GM23338 (cell line): ENCODE results near the gene PAQR9.

Experiments
- CTCF ChIP-seq, 2 experiments: fragments of 200-600 bp in 1 of 2; sonication (generic) in 1 of 2; conservative IDR thresholded peaks; 2 replicates each; pipeline versions ENCODE4 v1.5.1 to v1.6.1; 2016 to 2017; ENCODE audit warnings: antibody characterized with exemption in 2 of 2, low read depth in 2 of 2, mild to moderate bottlenecking in 2 of 2, moderate library complexity in 1 of 2
- EZH2 ChIP-seq: fragments of 200-600 bp; sonication (generic); IDR thresholded peaks from one replicate; pipeline ENCODE4 v1.8.0; 2017; ENCODE audit warnings: antibody characterized with exemption, mild to moderate bottlenecking, low read depth; ENCODE audit not compliant: unreplicated experiment
- EZH2phosphoT487 ChIP-seq: fragments of 200-600 bp; sonication (generic); IDR thresholded peaks from one replicate; pipeline ENCODE4 v1.8.1; 2018; ENCODE audit warnings: antibody characterized with exemption; ENCODE audit not compliant: unreplicated experiment
- JUNB ChIP-seq: IDR thresholded peaks from one replicate; pipeline ENCODE4 v1.6.1; 2016; ENCODE audit warnings: antibody characterized with exemption; ENCODE audit not compliant: unreplicated experiment
- NANOG ChIP-seq: IDR thresholded peaks from 2 replicates; pipeline ENCODE4 v1.6.1; 2016; ENCODE audit warnings: antibody characterized with exemption, borderline replicate concordance
- POLR2AphosphoS5 ChIP-seq: IDR thresholded peaks from 2 replicates; pipeline ENCODE4 v1.6.1; 2016; ENCODE audit warnings: antibody characterized with exemption, low read depth
- STAT1 ChIP-seq: IDR thresholded peaks from one replicate; pipeline ENCODE4 v1.6.1; 2016; ENCODE audit warnings: antibody characterized with exemption; ENCODE audit not compliant: unreplicated experiment
- ZNF331 ChIP-seq: fragments of 250-450 bp; sonication (Bioruptor Pico); IDR thresholded peaks from 2 replicates; pipeline ENCODE4 v1.5.0; 2020; ENCODE audit warnings: low read depth, mild to moderate bottlenecking, moderate library complexity
- ZNF462 ChIP-seq: fragments of 250-450 bp; sonication (Bioruptor Pico); IDR thresholded peaks from 2 replicates; pipeline ENCODE4 v1.5.0; 2020; ENCODE audit warnings: mild to moderate bottlenecking, moderate library complexity
- TF ChIP-seq, protein P1 (sequence below): IDR thresholded peaks from 2 replicates; pipeline ENCODE4 v1.6.1; 2016; ENCODE audit warnings: antibody characterized with exemption
- TF ChIP-seq, protein P2 (sequence below): IDR thresholded peaks from one replicate; pipeline ENCODE4 v1.6.1; 2018; ENCODE audit warnings: antibody characterized with exemption; ENCODE audit not compliant: unreplicated experiment

DNA sequence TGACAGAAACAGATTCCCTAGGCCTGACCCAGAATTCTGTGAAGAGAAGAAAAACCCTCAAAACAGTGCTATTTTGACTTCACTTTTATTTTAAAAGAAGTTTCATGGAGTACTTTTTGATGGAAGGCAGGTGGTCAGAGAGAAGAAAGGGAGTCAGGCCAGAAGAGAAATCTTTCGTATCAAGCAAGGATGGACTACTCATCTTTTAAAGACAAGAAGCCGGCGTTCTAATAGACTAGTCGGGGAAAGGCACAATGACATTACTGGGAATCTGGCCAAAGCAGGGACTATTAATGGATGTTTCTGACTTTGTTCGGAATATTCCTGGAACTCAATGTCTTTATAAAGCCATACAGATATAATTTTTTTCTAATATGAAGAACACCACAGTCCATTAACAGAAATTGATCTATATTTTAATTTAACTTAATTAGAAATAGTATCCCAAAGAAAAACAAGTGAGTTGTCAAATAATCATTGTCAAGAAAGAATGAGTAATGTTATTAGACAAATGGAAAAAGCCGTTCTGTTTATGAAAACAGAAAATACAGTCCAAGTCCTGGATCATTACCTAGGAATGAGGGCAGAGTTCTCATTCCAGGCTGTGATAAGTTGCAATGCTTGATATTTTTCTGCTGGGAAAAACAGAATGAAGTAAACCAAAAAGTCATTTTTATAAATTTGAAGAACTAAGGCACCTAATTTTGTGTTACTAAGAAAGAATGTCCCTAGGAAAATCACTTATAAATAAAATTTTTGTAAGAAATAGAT, 50.9 kb downstream of the PAQR9 start:
- TF ChIP-seq CTCF (conservative IDR thresholded peaks at IDR 0.05; ENCODE audit: low read depth in 2 of 2) (no peak), JUNB (no peak), EZH2 (no peak), POLR2AphosphoS5 (no peak), EZH2phosphoT487 (no peak), NANOG (no peak), STAT1 (no peak), ZNF331 (no peak), ZNF462 (CRISPR knock-in tag) (no peak)
- TF ChIP-seq, protein P1, sequence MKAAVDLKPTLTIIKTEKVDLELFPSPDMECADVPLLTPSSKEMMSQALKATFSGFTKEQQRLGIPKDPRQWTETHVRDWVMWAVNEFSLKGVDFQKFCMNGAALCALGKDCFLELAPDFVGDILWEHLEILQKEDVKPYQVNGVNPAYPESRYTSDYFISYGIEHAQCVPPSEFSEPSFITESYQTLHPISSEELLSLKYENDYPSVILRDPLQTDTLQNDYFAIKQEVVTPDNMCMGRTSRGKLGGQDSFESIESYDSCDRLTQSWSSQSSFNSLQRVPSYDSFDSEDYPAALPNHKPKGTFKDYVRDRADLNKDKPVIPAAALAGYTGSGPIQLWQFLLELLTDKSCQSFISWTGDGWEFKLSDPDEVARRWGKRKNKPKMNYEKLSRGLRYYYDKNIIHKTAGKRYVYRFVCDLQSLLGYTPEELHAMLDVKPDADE, result no peak
- TF ChIP-seq, protein P2, sequence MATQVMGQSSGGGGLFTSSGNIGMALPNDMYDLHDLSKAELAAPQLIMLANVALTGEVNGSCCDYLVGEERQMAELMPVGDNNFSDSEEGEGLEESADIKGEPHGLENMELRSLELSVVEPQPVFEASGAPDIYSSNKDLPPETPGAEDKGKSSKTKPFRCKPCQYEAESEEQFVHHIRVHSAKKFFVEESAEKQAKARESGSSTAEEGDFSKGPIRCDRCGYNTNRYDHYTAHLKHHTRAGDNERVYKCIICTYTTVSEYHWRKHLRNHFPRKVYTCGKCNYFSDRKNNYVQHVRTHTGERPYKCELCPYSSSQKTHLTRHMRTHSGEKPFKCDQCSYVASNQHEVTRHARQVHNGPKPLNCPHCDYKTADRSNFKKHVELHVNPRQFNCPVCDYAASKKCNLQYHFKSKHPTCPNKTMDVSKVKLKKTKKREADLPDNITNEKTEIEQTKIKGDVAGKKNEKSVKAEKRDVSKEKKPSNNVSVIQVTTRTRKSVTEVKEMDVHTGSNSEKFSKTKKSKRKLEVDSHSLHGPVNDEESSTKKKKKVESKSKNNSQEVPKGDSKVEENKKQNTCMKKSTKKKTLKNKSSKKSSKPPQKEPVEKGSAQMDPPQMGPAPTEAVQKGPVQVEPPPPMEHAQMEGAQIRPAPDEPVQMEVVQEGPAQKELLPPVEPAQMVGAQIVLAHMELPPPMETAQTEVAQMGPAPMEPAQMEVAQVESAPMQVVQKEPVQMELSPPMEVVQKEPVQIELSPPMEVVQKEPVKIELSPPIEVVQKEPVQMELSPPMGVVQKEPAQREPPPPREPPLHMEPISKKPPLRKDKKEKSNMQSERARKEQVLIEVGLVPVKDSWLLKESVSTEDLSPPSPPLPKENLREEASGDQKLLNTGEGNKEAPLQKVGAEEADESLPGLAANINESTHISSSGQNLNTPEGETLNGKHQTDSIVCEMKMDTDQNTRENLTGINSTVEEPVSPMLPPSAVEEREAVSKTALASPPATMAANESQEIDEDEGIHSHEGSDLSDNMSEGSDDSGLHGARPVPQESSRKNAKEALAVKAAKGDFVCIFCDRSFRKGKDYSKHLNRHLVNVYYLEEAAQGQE, result no peak
